KOPT-K1 (cell line): ENCODE measurements around the gene PHF23.

ENCODE experiments used
- H3K27ac ChIP-seq: fragments of 200-600 bp; sonication (generic); 2 replicates; pipeline ENCODE4 v1.5.1; 2016; ENCODE audit warnings: antibody characterized with exemption, mild to moderate bottlenecking, low read depth, low read length; ENCODE audit not compliant: poor library complexity, severe bottlenecking
- H3K36me3 ChIP-seq: fragments of 200-600 bp; sonication (generic); 2 replicates; pipeline ENCODE4 v1.5.1; 2017; ENCODE audit warnings: antibody characterized with exemption, mild to moderate bottlenecking, low read length, moderate library complexity; ENCODE audit not compliant: insufficient read depth
- H3K9me3 ChIP-seq: fragments of 200-600 bp; sonication (generic); 2 replicates; pipeline ENCODE4 v1.5.1; 2017; ENCODE audit warnings: antibody characterized with exemption, low read length, mild to moderate bottlenecking; ENCODE audit not compliant: insufficient read depth, poor library complexity, severe bottlenecking

PHF23 gene

GRCh38 chr17:7221278-7222092 lies 17.8 kb downstream of the PHF23 start:
- Histone ChIP-seq H3K27ac (no peak overlapping the region), H3K9me3 (no peaks in the 10 kb centered on the region), H3K36me3 (peaks cover 47% of the 10 kb centered on the region)

- Histone ChIP-seq H3K36me3 (peaks cover 40% of the 10 kb centered on the region), H3K9me3 (no peaks in the 10 kb centered on the region), H3K27ac (peak overlapping the region; percentile 77)
Observed at GRCh38 chr17:7220593-7221277, 18.5 kb downstream of the PHF23 start.

GRCh38 chr17:7219812-7220592 lies 19.3 kb downstream of the PHF23 start, which contains the start of the genes ACADVL and DLG4:
ACADVL (plus strand) TSS chr17:7219938; CDS start chr17:7219985, 47 bp downstream.
DLG4 (minus strand) TSS chr17:7219836.
- H3K27ac ChIP-seq, result peak within 1 kb of the TSS; percentile 77
- no peaks in the 10 kb centered on the region for H3K9me3 ChIP-seq
- H3K36me3 ChIP-seq, result peaks cover 32% of the 10 kb centered on the region

- Histone ChIP-seq H3K27ac (peak overlapping the region; percentile 77), H3K9me3 (no peaks in the 10 kb centered on the region), H3K36me3 (peaks cover 26% of the 10 kb centered on the region)
Observed at GRCh38 chr17:7219229-7219811, 19.9 kb downstream of the PHF23 start.

- no peaks in the 10 kb centered on the region for H3K9me3 ChIP-seq
- peaks cover 20% of the 10 kb centered on the region for H3K36me3 ChIP-seq
- H3K27ac ChIP-seq, result peak overlapping the region; percentile 77
Observed at GRCh38 chr17:7218758-7219157, 20.5 kb downstream of the PHF23 start.

GRCh38 chr17:7218166-7218565 lies 21.1 kb downstream of the PHF23 start:
- no peaks in the 10 kb centered on the region for H3K9me3 ChIP-seq
- peak overlapping the region; percentile 59 for H3K27ac ChIP-seq

GRCh38 chr17:7217113-7217987 lies 21.9 kb downstream of the PHF23 start:
- Histone ChIP-seq H3K36me3 (peaks cover 6% of the 10 kb centered on the region; the same call in 1 of the 2 replicates), H3K9me3 (no peaks in the 10 kb centered on the region), H3K27ac (peak overlapping the region; percentile 59)

More at GRCh38 chr17:7218166-7218565, 21.1 kb downstream of the PHF23 start:
- H3K36me3 ChIP-seq, result peaks cover 14% of the 10 kb centered on the region

- Histone ChIP-seq H3K36me3 (no peaks in the 10 kb centered on the region), H3K27ac (peak overlapping the region; percentile 54), H3K9me3 (no peaks in the 10 kb centered on the region)
Observed at GRCh38 chr17:7216242-7217112, 22.8 kb downstream of the PHF23 start.

GRCh38 chr17:7215652-7216180 lies 23.5 kb downstream of the PHF23 start:
- no peaks in the 10 kb centered on the region for H3K9me3 ChIP-seq
- peak overlapping the region; percentile 55 for H3K27ac ChIP-seq
- H3K36me3 ChIP-seq, result no peaks in the 10 kb centered on the region

GRCh38 chr17:7215136-7215638 lies 24.1 kb downstream of the PHF23 start:
- peak overlapping the region; percentile 55 for H3K27ac ChIP-seq

GRCh38 chr17:7214300-7215135 lies 24.7 kb downstream of the PHF23 start:
- H3K9me3 ChIP-seq, result no peaks in the 10 kb centered on the region
- peak overlapping the region; percentile 55 for H3K27ac ChIP-seq
- no peaks in the 10 kb centered on the region for H3K36me3 ChIP-seq

More at GRCh38 chr17:7215136-7215638, 24.1 kb downstream of the PHF23 start:
- Histone ChIP-seq H3K9me3 (no peaks in the 10 kb centered on the region), H3K36me3 (no peaks in the 10 kb centered on the region)

- H3K36me3 ChIP-seq, result no peaks in the 10 kb centered on the region
- H3K9me3 ChIP-seq, result no peaks in the 10 kb centered on the region
- peak overlapping the region; percentile 55 for H3K27ac ChIP-seq
Observed at GRCh38 chr17:7213895-7214299, 25.4 kb downstream of the PHF23 start.
